Upper lobe of left lung (tissue), 6 donors: Measurements from ENCODE around the gene VSTM4. TPM values are rescaled to one million over a fixed set of nuclear protein-coding genes. Genes with fewer than 3 reads are reported as not detected.

Experiments
- ATAC-seq, 2 donors: fragments of 200-7000 bp; cut with Tn5 transposase; one replicate each; pipeline ENCODE4 v1.9.1; 2022; ENCODE audit warnings: mild to moderate bottlenecking in 2 of 2, moderate library complexity in 2 of 2; ENCODE audit not compliant: low FRiP score in 2 of 2
- DNase-seq, 2 donors: peaks; one replicate each; pipeline ENCODE4 v3.0.0-alpha.2; 2019 to 2020
- H3K27ac ChIP-seq, 4 donors: fragments of 200-600 bp; sonication (generic); one replicate each; pipeline ENCODE4 v1.5.1; 2016 to 2019
- H3K27me3 ChIP-seq, 4 donors: fragments of 200-600 bp; sonication (generic); one replicate each; pipeline ENCODE4 v1.5.1; 2017 to 2019
- H3K36me3 ChIP-seq, 4 donors: fragments of 200-600 bp; sonication (generic); one replicate each; pipeline ENCODE4 v1.5.1; 2016 to 2019
- H3K4me1 ChIP-seq, 4 donors: fragments of 200-600 bp; sonication (generic); one replicate each; pipeline ENCODE4 v1.5.1; 2018 to 2019
- H3K4me3 ChIP-seq, 4 donors: fragments of 200-600 bp; sonication (generic); one replicate each; pipeline ENCODE4 v1.5.1; 2017 to 2019; ENCODE audit warnings: mild to moderate bottlenecking in 2 of 4, moderate library complexity in 1 of 4
- H3K9me3 ChIP-seq, 4 donors: fragments of 200-600 bp; sonication (generic); one replicate each; pipeline ENCODE4 v1.5.1; 2018 to 2019
- CTCF ChIP-seq, 6 experiments: fragments of 450-650 bp in 4 of 6; fragments of 200-600 bp in 2 of 6; sonication (generic) in 2 of 6; IDR thresholded peaks; one replicate each; pipeline ENCODE4 v1.5.1; 2016 to 2019; ENCODE audit warnings: antibody characterized with exemption in 6 of 6
- EP300 ChIP-seq, 4 donors: sonication (generic); formaldehyde crosslinking; IDR thresholded peaks; one replicate each; pipeline ENCODE4 v1.5.1; 2017; ENCODE audit warnings: antibody characterized with exemption in 4 of 4, control low read depth in 2 of 4
- POLR2A ChIP-seq, 4 donors: fragments of 450-650 bp; IDR thresholded peaks; one replicate each; pipeline ENCODE4 v1.5.1; 2016 to 2017; ENCODE audit warnings: antibody characterized with exemption in 4 of 4, mild to moderate bottlenecking in 2 of 4
- POLR2AphosphoS5 ChIP-seq, 2 donors: sonication (generic); formaldehyde crosslinking; IDR thresholded peaks; one replicate each; pipeline ENCODE4 v1.5.1; 2017; ENCODE audit warnings: antibody characterized with exemption in 2 of 2
- WGBS, 2 donors: methylation state at CpG; one replicate each; pipeline ENCODE4 v1.1.5; 2017 to 2018; 5-methylcytosine and 5-hydroxymethylcytosine counted together
- total RNA-seq, 6 donors: library from RNA; depleted of rRNA in 4 of 6; stranded (reverse); fragments of >200 nt in 4 of 6; gene quantifications; one replicate each; pipeline versions ENCODE4 v1.1.0 to v1.2.1, GENCODE V29; 2016 to 2021
- donor health status: DM: no; HTN: no; CAD: no; lungs with moderate emphysema.
- donor health status: DM: no; HTN: yes; CAD: no; lungs with severe emphysema.

Gene VSTM4
- total RNA-seq, 6 donors from 2014 or later = 8.5 to 24.3 (median 13.2) TPM

- Histone ChIP-seq H3K9me3 (no peaks in the 10 kb centered on the region), H3K4me3 (no peak overlapping the region), H3K27ac (no peak overlapping the region), H3K27me3 (no peaks in the 10 kb centered on the region), H3K4me1 (no peaks in the 10 kb centered on the region), H3K36me3 (no peaks in the 10 kb centered on the region)
- no peak for ATAC-seq
- TF ChIP-seq EP300 (IDR thresholded peaks at IDR 0.05) = no peak
- WGBS, 2 donors = 56 to 75% methylated on average over 2 of the region's 2 CpGs
- DNase-seq = no peak
Observed at GRCh38 chr10:49050366-49050765, 65.0 kb downstream of the VSTM4 start.

- DNase-seq = no peak
- WGBS, 2 donors = 52 to 60% methylated on average over 4 of the region's 4 CpGs
- TF ChIP-seq CTCF (IDR thresholded peaks at IDR 0.05) (no peak), POLR2AphosphoS5 (IDR thresholded peaks at IDR 0.05) (no peak), POLR2A (IDR thresholded peaks at IDR 0.05) (no peak), EP300 (IDR thresholded peaks at IDR 0.05) (no peak)
- H3K4me1 ChIP-seq = no peaks in the 10 kb centered on the region
- no peaks in the 10 kb centered on the region for H3K36me3 ChIP-seq
- H3K27me3 ChIP-seq = no peaks in the 10 kb centered on the region
- H3K9me3 ChIP-seq = no peaks in the 10 kb centered on the region
- H3K27ac ChIP-seq = no peak overlapping the region
- H3K4me3 ChIP-seq = no peak overlapping the region
- no peak for ATAC-seq
Observed at GRCh38 chr10:49049660-49050059, 65.7 kb downstream of the VSTM4 start.

GRCh38 chr10:49047128-49047639, 68.1 kb downstream of the VSTM4 start:
- no peak for TF ChIP-seq CTCF (IDR thresholded peaks at IDR 0.05)
- no peak for TF ChIP-seq POLR2A (IDR thresholded peaks at IDR 0.05)
- TF ChIP-seq POLR2AphosphoS5 (IDR thresholded peaks at IDR 0.05) = no peak
- TF ChIP-seq EP300 (IDR thresholded peaks at IDR 0.05) = no peak
- no peaks in the 10 kb centered on the region for H3K9me3 ChIP-seq
- no peak overlapping the region for H3K27ac ChIP-seq
- no peaks in the 10 kb centered on the region for H3K4me1 ChIP-seq
- 94% methylated on average over 10 to 11 of the region's 11 CpGs for WGBS, 2 donors
- no peak overlapping the region for H3K4me3 ChIP-seq
- H3K36me3 ChIP-seq = no peaks in the 10 kb centered on the region
- DNase-seq (no peak), ATAC-seq (no peak)
- no peaks in the 10 kb centered on the region for H3K27me3 ChIP-seq

- H3K36me3 ChIP-seq = no peaks in the 10 kb centered on the region
- TF ChIP-seq POLR2A (IDR thresholded peaks at IDR 0.05) = no peak
- no peak for TF ChIP-seq POLR2AphosphoS5 (IDR thresholded peaks at IDR 0.05)
- no peak for TF ChIP-seq CTCF (IDR thresholded peaks at IDR 0.05)
- no peak for TF ChIP-seq EP300 (IDR thresholded peaks at IDR 0.05)
- H3K27me3 ChIP-seq = no peaks in the 10 kb centered on the region
- no peak overlapping the region for H3K27ac ChIP-seq
- no peaks in the 10 kb centered on the region for H3K9me3 ChIP-seq
- H3K4me3 ChIP-seq = no peak overlapping the region
- 83% methylated on average over 5 of the region's 5 CpGs for WGBS, 2 donors
- no peak for DNase-seq
- ATAC-seq = no peak
- no peaks in the 10 kb centered on the region for H3K4me1 ChIP-seq
Observed at GRCh38 chr10:49044293-49045193, 70.8 kb downstream of the VSTM4 start.

- no peak for DNase-seq
- no peaks in the 10 kb centered on the region for H3K36me3 ChIP-seq
- 98 to 99% methylated on average over 4 of the region's 4 CpGs for WGBS, 2 donors
- no peaks in the 10 kb centered on the region for H3K4me1 ChIP-seq
- TF ChIP-seq CTCF (IDR thresholded peaks at IDR 0.05) = no peak
- no peaks in the 10 kb centered on the region for H3K27me3 ChIP-seq
- no peak for ATAC-seq
- no peak overlapping the region for H3K27ac ChIP-seq
- no peak overlapping the region for H3K4me3 ChIP-seq
- H3K9me3 ChIP-seq = no peaks in the 10 kb centered on the region
Observed at GRCh38 chr10:49040601-49041000, 74.7 kb downstream of the VSTM4 start.
